ENCODE data around the gene CCDC134.

CCDC134 gene

GRCh38 chr22:41826430-41827383, 26.2 kb downstream of the CCDC134 start:
- peaks cover 19% of the 10 kb centered on the region for H3K36me3 ChIP-seq (ENCODE audit: insufficient read depth, low read length)
- peaks cover 5% of the 10 kb centered on the region; the same call in 1 of the 2 replicates for H3K9me3 ChIP-seq (ENCODE audit: low read length)
- no peak overlapping the region for H2AFZ ChIP-seq (ENCODE audit: low read length)
- H3K27ac ChIP-seq (ENCODE audit: low read depth, low read length, poor library complexity, severe bottlenecking): peak overlapping the region; percentile 25
- H3K79me2 ChIP-seq (ENCODE audit: insufficient read depth, low read length): no peaks in the 10 kb centered on the region
- TF ChIP-seq CTCF (IDR thresholded peaks at IDR 0.05; ENCODE audit: low read length) (no peak), EZH2 (IDR thresholded peaks at IDR 0.05; ENCODE audit: borderline replicate concordance, low read length) (no peak)
- no peaks in the 10 kb centered on the region for H4K20me1 ChIP-seq (ENCODE audit: insufficient read depth, low read length)
- H3F3A ChIP-seq (ENCODE audit: insufficient read depth, low read length): no peaks in the 10 kb centered on the region
- H3K27me3 ChIP-seq (ENCODE audit: insufficient read depth, low read length): no peaks in the 10 kb centered on the region
- no peak overlapping the region for H3K9ac ChIP-seq (ENCODE audit: low read length)
- peaks cover 4% of the 10 kb centered on the region for H3K4me1 ChIP-seq (ENCODE audit: insufficient read depth, low read length, severe bottlenecking)
- no peaks in the 10 kb centered on the region for H3K9me2 ChIP-seq (ENCODE audit: low read depth, low read length)
- no peak overlapping the region for H3K4me3 ChIP-seq (ENCODE audit: low read depth, low read length, poor library complexity, severe bottlenecking)
- H3K4me2 ChIP-seq (ENCODE audit: low read length): no peak overlapping the region

DNA sequence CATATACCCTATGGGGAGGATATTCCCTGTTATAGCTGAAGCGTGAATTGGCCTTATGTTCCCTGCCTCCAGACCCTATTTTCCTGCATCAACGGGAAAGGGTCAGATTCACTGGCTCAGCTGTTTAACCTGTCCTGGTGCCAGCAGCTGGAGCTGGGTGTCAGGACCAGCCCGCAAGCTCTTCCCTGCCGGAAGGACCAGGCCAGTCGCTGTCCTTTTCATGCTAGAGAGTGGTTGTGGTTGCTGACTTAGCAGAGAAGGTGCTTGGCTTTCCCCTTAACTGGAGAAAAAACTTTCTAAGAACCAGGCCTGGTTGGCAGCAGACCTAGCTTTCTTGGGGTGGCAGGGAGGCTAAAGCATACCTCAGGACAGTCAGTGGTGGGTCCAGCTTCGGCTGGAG, 27.2 kb downstream of the CCDC134 start:
- no peaks in the 10 kb centered on the region for H3K9me2 ChIP-seq (ENCODE audit: low read depth, low read length)
- H3F3A ChIP-seq (ENCODE audit: insufficient read depth, low read length): no peaks in the 10 kb centered on the region
- no peaks in the 10 kb centered on the region for H4K20me1 ChIP-seq (ENCODE audit: insufficient read depth, low read length)
- H2AFZ ChIP-seq (ENCODE audit: low read length): no peak overlapping the region
- no peak overlapping the region for H3K4me2 ChIP-seq (ENCODE audit: low read length)
- no peak for TF ChIP-seq CTCF (IDR thresholded peaks at IDR 0.05; ENCODE audit: low read length)
- TF ChIP-seq EZH2 (IDR thresholded peaks at IDR 0.05; ENCODE audit: borderline replicate concordance, low read length): no peak
- peaks cover 13% of the 10 kb centered on the region for H3K4me1 ChIP-seq (ENCODE audit: insufficient read depth, low read length, severe bottlenecking)
- no peaks in the 10 kb centered on the region for H3K27me3 ChIP-seq (ENCODE audit: insufficient read depth, low read length)
- H3K79me2 ChIP-seq (ENCODE audit: insufficient read depth, low read length): no peaks in the 10 kb centered on the region
- peaks cover 6% of the 10 kb centered on the region; the same call in 1 of the 2 replicates for H3K9me3 ChIP-seq (ENCODE audit: low read length)
- H3K9ac ChIP-seq (ENCODE audit: low read length): no peak overlapping the region
- H3K27ac ChIP-seq (ENCODE audit: low read depth, low read length, poor library complexity, severe bottlenecking): peak overlapping the region; percentile 40
- no peak overlapping the region for H3K4me3 ChIP-seq (ENCODE audit: low read depth, low read length, poor library complexity, severe bottlenecking)
- H3K36me3 ChIP-seq (ENCODE audit: insufficient read depth, low read length): peaks cover 22% of the 10 kb centered on the region

DNA sequence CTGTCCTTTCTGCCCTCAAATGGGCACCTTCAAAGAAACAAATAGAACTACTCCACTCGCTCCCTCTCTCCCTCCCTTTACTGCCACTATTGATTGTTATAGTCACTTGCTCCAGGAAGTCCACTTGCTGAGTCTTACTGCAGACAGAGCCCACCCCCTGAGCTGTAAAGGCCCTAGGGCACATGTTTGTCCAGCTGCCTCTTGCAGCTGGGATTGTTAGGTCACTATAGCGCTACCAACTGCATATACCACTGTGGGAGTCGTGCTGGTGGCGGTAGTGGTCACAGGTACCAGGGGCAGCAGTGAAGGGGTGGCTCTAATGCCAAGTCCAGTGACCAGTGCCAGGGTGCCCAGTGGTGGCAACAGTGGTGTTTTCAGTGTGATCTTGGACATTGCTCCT, 28.0 kb downstream of the CCDC134 start:
- Histone ChIP-seq H3F3A (ENCODE audit: insufficient read depth, low read length) (no peaks in the 10 kb centered on the region), H2AFZ (ENCODE audit: low read length) (no peak overlapping the region), H3K9me3 (ENCODE audit: low read length) (peaks cover 6% of the 10 kb centered on the region; the same call in 1 of the 2 replicates), H3K4me3 (ENCODE audit: low read depth, low read length, poor library complexity, severe bottlenecking) (no peak overlapping the region), H3K4me2 (ENCODE audit: low read length) (no peak overlapping the region), H3K4me1 (ENCODE audit: insufficient read depth, low read length, severe bottlenecking) (peaks cover 13% of the 10 kb centered on the region), H3K9me2 (ENCODE audit: low read depth, low read length) (no peaks in the 10 kb centered on the region), H3K27ac (ENCODE audit: low read depth, low read length, poor library complexity, severe bottlenecking) (peak overlapping the region; percentile 40), H4K20me1 (ENCODE audit: insufficient read depth, low read length) (no peaks in the 10 kb centered on the region), H3K36me3 (ENCODE audit: insufficient read depth, low read length) (peaks cover 22% of the 10 kb centered on the region), H3K79me2 (ENCODE audit: insufficient read depth, low read length) (peaks cover 5% of the 10 kb centered on the region; the same call in 1 of the 2 replicates), H3K9ac (ENCODE audit: low read length) (no peak overlapping the region), H3K27me3 (ENCODE audit: insufficient read depth, low read length) (no peaks in the 10 kb centered on the region)
- TF ChIP-seq EZH2 (IDR thresholded peaks at IDR 0.05; ENCODE audit: borderline replicate concordance, low read length): no peak
- no peak for TF ChIP-seq CTCF (IDR thresholded peaks at IDR 0.05; ENCODE audit: low read length)
